ENCODE data around the gene HTR5A.
"Not testable (repeated sequence)": the region's sequence is repeated elsewhere in the genome, so short reads cannot be mapped to it uniquely, and the experiment has no call there.

Gene HTR5A

DNA sequence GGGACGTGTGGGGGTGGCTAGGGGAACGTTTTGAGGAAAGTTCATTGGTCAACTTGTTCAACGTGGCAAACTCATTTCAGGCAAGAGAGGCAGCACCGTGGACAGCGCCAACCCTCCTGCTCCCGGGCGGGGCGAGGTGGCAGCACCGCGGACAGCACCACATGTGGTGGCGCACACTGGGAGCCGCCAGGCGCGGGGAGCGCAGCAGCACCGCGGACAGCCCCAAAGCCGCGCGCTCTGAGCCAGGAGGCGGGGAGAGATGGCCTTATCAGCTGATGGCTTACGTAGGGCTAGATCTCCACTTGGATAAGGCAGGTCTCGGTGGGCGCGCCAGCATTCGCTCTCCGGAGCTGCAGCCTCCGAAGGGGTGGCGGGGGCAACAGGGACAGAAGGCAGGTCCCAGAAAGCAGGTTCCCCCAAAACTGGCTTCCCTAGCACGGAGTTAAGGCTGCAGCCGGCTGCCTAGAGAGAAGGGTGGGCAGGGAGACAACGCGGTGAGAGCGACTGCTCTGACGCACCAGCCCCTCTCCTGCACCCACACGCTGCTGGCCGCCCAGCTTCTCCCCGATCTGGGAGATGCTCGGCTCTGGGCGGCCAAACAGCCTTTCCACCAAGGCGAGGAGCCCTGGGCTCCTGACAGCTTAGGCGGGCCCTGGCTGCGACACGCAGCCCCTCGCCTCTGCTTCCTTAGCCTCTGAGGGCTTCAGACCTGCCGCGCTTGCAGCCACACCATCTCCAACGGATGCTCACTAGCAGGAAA lies at the start of gene HTR5A:
Gene HTR5A (plus strand): TSS at position 333 of the 760 bp plus-strand sequence. CDS start 576 bp downstream, outside the sequence.
- DNase-seq (ENCODE audit: low spot score): peak; percentile 83

GRCh38 chr7:155020996-155021395 lies 49.1 kb upstream of the HTR5A start:
- no peak for DNase-seq (ENCODE audit: low spot score)

GRCh38 chr7:155021699-155022145 lies 48.4 kb upstream of the HTR5A start:
- DNase-seq (ENCODE audit: low spot score): no peak

GRCh38 chr7:155027879-155028278 lies 42.2 kb upstream of the HTR5A start:
- no peak for DNase-seq (ENCODE audit: low spot score)

DNA sequence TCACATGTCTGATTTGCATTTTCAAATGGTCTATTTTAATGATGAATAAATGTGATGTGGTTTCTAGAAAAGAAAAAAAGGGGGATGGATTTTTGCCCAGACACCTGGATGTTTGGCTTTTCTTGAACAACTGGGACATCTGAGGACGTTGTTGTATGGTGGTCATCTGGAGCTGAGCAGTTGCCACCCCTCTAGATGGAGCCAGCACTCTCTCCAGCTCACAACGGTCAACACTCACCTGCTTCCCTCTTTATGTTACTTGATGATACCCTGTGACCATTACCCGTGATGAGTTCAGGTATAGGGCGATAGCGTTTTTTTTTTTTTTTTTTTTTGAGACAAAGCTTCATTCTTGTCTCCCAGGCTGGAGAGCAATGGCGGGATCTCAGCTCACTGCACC lies 37.1 kb upstream of the HTR5A start:
- no peak for DNase-seq (ENCODE audit: low spot score)

DNA sequence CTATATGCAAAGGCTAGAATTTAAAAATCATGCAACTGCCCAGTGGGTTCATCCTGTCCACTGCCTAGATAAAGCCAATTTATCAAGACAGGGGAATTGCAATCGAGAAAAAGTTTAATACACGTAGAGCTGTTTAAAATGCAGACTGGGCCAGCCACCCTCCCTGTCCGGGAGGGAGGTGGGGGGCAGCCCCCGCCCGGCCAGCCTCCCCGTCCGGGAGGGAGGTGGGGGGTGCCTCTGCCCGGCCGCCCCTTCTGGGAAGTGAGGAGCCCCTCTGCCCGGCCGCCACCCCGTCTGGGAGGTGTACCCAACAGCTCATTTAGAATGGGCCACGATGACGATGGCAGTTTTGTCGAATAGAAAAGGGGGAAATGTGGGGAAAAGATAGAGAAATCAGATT lies 35.6 kb upstream of the HTR5A start:
- not testable (repeated sequence) for DNase-seq (ENCODE audit: low spot score)

- DNase-seq (ENCODE audit: low spot score): no peak
Measured at GRCh38 chr7:155038335-155038734, 31.8 kb upstream of the HTR5A start.

DNA sequence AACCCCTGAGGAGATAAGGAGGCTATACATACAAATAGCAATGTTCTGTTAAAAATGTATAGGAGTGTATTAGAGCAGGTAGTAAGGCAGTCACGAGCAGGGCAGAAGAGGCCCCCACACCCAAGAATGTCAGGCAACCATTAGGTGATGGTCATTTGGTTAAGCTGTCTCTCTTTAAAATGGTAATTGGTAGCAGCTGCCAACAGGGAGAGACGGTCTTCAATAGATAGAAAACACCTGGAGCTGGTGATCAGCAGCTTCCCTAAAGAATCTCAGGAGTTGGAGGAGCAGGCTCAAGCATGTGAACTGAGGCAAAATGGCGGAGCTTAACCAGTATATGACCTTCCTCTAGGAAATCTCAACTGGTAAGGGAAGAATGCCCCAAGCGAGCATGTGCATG lies 26.4 kb upstream of the HTR5A start:
- no peak for DNase-seq (ENCODE audit: low spot score)

DNA sequence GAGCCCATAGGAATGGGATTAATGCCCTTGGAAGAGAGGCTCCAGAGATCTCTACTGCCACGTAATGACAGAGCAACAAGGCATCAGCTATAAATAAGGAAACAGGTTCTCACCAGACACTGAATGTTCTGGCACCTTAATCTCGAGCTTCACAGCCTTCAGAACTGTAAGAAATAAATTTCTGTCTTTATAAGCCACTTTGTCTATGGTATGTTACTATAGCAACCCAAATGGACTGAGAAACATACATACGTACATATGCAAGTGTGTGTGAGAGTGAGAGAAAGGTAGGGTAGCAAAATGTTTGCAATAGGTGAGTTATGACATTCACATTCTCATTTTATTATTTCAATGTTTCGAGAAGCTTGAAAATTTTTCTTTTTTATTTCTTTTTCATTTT lies 22.1 kb upstream of the HTR5A start:
- DNase-seq (ENCODE audit: low spot score): no peak

- no peak for DNase-seq (ENCODE audit: low spot score)
Measured at GRCh38 chr7:155051355-155051754, 18.8 kb upstream of the HTR5A start.

GRCh38 chr7:155053002-155053401 lies 17.1 kb upstream of the HTR5A start:
- DNase-seq (ENCODE audit: low spot score): no peak

DNA sequence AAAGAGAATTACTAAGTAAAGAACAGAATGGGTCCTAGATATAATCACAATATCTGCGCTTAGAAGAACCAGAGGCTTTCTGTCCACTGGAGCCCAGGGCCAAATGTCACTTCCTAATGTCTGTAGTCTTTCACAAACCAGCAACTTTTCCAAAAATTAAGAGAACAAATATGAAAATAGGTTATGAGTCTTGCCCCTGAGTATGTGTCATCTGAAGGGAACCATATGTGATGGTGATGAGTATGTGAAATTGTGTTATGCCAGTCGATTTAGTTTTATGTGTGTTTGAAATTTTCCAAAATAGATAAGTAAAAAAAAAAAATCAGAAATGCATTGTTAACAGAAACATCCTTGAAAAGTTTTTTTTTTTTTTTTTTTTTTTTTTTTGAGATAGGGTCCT lies 15.4 kb upstream of the HTR5A start:
- DNase-seq (ENCODE audit: low spot score): no peak

- DNase-seq (ENCODE audit: low spot score): no peak
Measured at GRCh38 chr7:155057076-155057475, 13.0 kb upstream of the HTR5A start.

DNA sequence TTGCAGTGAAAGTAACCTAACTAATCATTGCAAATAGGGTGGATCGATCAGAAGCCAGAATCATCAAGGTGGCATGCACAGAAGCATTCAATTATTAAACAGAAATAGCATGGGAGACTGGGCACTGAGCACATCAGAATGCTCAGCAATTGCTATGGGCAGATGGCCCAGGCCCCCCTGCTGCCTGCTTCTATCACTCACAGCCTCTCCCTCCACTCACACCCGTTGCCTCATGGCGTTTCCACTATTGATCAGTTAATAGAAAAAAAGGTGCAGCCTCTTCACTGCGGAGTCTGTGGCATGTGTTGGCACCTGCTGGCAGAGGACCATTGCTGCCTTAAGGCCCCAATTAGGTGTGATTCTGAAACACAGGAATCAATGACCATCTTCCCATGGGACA lies 11.2 kb upstream of the HTR5A start:
- DNase-seq (ENCODE audit: low spot score): no peak

GRCh38 chr7:155059703-155060102 lies 10.4 kb upstream of the HTR5A start:
- no peak for DNase-seq (ENCODE audit: low spot score)

- no peak for DNase-seq (ENCODE audit: low spot score)
Measured at GRCh38 chr7:155062411-155062810, 7.7 kb upstream of the HTR5A start.

- no peak for DNase-seq (ENCODE audit: low spot score)
Measured at GRCh38 chr7:155064186-155064585, 5.9 kb upstream of the HTR5A start.

DNA sequence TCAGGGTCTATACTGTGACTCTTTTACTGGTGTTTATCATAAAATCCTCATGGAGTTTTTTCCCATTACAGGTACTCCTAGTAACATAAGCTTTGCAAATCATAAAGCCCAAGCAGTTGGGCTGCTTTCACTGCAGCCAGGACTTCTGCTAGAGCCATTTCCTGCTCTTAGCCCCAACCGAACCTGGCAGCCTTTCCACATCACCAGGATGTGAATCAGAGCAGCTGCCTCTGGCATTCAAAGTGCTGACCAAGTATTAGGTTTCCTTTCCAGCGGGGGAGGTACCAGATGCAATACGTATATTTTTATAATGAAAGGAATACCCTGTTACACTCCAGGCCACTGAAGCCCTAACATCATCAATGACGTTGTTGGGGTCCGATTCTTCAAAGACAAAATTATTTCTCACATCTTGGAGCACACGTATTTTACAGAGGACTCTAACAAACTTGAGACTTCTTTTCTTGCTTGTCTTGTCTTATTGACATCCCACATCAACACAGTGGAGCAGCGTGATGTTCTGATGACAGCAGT lies 3.6 kb upstream of the HTR5A start:
- DNase-seq (ENCODE audit: low spot score): no peak

- no peak for DNase-seq (ENCODE audit: low spot score)
Measured at GRCh38 chr7:155071121-155071651, 1.1 kb downstream of the HTR5A start.

DNA sequence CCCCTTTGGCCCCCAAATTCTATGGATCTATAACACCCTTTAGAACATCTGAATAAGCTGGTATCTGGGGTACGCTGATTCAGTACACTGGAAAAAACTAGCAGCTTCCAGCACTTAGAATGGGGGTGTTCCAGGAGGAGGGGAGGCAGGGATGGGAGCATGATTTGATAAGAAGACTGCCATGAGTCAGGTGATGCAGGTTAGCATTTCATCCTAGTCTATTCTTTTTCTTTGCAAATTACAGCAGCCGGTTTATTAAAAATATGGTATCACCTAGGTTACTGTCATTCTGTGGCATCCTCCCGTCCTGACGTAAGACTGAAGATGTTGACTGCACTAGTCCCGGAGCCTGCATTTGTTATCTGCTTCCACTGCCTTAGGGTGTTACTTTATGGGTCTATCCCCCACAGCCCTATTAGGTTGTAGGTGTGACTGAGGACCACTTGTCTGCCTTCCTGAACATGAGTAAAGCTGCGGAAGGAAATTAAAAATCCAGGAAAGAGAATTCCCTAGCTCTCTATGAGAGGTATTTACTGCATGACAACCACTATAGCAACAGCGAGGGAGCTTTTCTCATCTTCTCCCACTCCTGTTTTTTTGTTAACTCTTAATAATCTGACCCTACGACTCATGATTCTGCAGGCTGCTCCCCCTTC lies 1.9 kb downstream of the HTR5A start:
- no peak for DNase-seq (ENCODE audit: low spot score)

DNA sequence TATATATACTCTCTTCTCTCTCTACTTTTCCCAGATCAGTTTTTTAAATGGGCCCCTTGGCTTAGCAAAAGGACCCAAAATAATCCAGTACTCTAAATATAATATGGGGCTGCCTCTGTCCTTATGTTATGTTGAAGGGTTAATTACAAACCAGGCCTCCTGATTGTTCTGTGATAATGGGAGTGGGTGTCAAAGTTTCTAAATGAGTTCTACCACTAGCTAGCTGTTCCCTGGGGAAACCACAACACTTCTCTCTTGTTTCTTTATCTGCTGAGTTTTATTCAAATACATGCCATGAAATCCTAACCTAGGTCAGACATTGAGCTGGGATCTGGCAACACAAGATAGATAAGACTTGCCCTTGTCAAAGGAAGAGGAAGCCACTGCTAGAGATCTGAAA lies 3.8 kb downstream of the HTR5A start:
- DNase-seq (ENCODE audit: low spot score): no peak

GRCh38 chr7:155084021-155084420 lies 13.9 kb downstream of the HTR5A start:
- DNase-seq (ENCODE audit: low spot score): no peak

GRCh38 chr7:155084969-155085368 lies 14.8 kb downstream of the HTR5A start:
- no peak for DNase-seq (ENCODE audit: low spot score)

Data from HuH-7 (cell line).